Activated CD4-positive, alpha-beta T cell treated with anti-CD3 and anti-CD28 coated beads, Interleukin-10, Interleukin-2, amounts not matched to agents 100 ng/mL and 50 ng/mL, durations not matched to agents 16 hours and 8 hours (primary cell): Measurements from ENCODE around the gene OR5M8.

ENCODE experiments used
- DNase-seq: peaks from one replicate; pipeline ENCODE4 v3.0.0-alpha.2; 2020

The OR5M8 gene

GRCh38 chr11:56491270-56491669 is at the start of gene OR5M8:
Gene OR5M8 (minus strand): TSS chr11:56491370. CDS start chr11:56491370, 0 bp downstream.
- DNase-seq: no peak

GRCh38 chr11:56533054-56533740 is 42.0 kb upstream of the OR5M8 start:
- DNase-seq: no peak

GRCh38 chr11:56531856-56532255 is 40.7 kb upstream of the OR5M8 start:
- no peak for DNase-seq

- DNase-seq: no peak
Measured at GRCh38 chr11:56522008-56522407, 30.8 kb upstream of the OR5M8 start.

- no peak for DNase-seq
Measured at GRCh38 chr11:56513280-56513679, 22.1 kb upstream of the OR5M8 start.

- no peak for DNase-seq
Measured at GRCh38 chr11:56509439-56509838, 18.3 kb upstream of the OR5M8 start.

GRCh38 chr11:56497010-56497409 is 5.8 kb upstream of the OR5M8 start:
- no peak for DNase-seq

- DNase-seq: no peak
Measured at GRCh38 chr11:56495117-56495516, 3.9 kb upstream of the OR5M8 start.

GRCh38 chr11:56486801-56487200 is 4.4 kb downstream of the OR5M8 start:
- DNase-seq: no peak

- no peak for DNase-seq
Measured at GRCh38 chr11:56474729-56475235, 16.4 kb downstream of the OR5M8 start.

GRCh38 chr11:56473252-56473651 is 17.9 kb downstream of the OR5M8 start, which contains the start of gene OR5M3:
Gene OR5M3 (minus strand): TSS chr11:56473352. CDS start chr11:56470497, 2,855 bp downstream.
- no peak for DNase-seq

GRCh38 chr11:56457076-56457475 is 34.1 kb downstream of the OR5M8 start:
- no peak for DNase-seq

GRCh38 chr11:56453521-56453920 is 37.6 kb downstream of the OR5M8 start:
- DNase-seq: no peak
